Natural killer cell (primary cell): Measurements from ENCODE around the gene FAM32A. TPM values are rescaled to one million over a fixed set of nuclear protein-coding genes. Genes with fewer than 3 reads are reported as not detected.

Experiments
- ATAC-seq, 3 donors: fragments of 150-1000 bp in 2 of 3; fragments of 200-7000 bp in 1 of 3; cut with Tn5 transposase; 1 replicate in 1 of 3; 2 replicates in 2 of 3; pipeline ENCODE4 v1.10.0; 2021; ENCODE audit warnings: mild to moderate bottlenecking in 2 of 3, moderate library complexity in 2 of 3
- DNase-seq, 2 donors: peaks; one replicate each; pipeline versions ENCODE4 v3.0.0 to v3.0.0-alpha.2; 2013 to 2021; ENCODE audit warnings: mixed read lengths in 1 of 2
- H3K27ac ChIP-seq: one replicate; pipeline ENCODE4 v1.5.1; 2013; ENCODE audit warnings: mild to moderate bottlenecking, low read length
- H3K27me3 ChIP-seq: one replicate; pipeline ENCODE4 v1.6.1; 2013; ENCODE audit warnings: low read length; ENCODE audit not compliant: control insufficient read depth, insufficient read depth
- H3K36me3 ChIP-seq: one replicate; pipeline ENCODE4 v1.6.1; 2013; ENCODE audit warnings: low read length; ENCODE audit not compliant: control insufficient read depth, insufficient read depth
- H3K4me1 ChIP-seq: one replicate; pipeline ENCODE4 v1.6.1; 2013; ENCODE audit warnings: low read length; ENCODE audit not compliant: control insufficient read depth, insufficient read depth
- H3K4me3 ChIP-seq: one replicate; pipeline ENCODE4 v1.5.1; 2013; ENCODE audit warnings: low read length
- H3K9me3 ChIP-seq: one replicate; pipeline ENCODE4 v1.6.1; 2013; ENCODE audit warnings: low read length; ENCODE audit not compliant: control insufficient read depth, insufficient read depth
- H3K27ac Mint-ChIP-seq, 2 donors: one replicate each; pipeline ENCODE4 v1.8.0; 2022; ENCODE audit warnings: mild to moderate bottlenecking in 2 of 2, mixed read lengths in 2 of 2, moderate library complexity in 1 of 2
- H3K27me3 Mint-ChIP-seq, 2 donors: one replicate each; pipeline ENCODE4 v1.8.0; 2022; ENCODE audit warnings: low read depth in 2 of 2, mixed read lengths in 2 of 2
- H3K36me3 Mint-ChIP-seq: one replicate; pipeline ENCODE4 v1.8.0; 2022; ENCODE audit warnings: mixed read lengths
- H3K4me1 Mint-ChIP-seq, 2 donors: one replicate each; pipeline ENCODE4 v1.8.0; 2022; ENCODE audit warnings: mixed read lengths in 2 of 2
- H3K4me3 Mint-ChIP-seq: one replicate; pipeline ENCODE4 v1.8.0; 2022; ENCODE audit warnings: mild to moderate bottlenecking, moderate library complexity, mixed read lengths
- H3K9me3 Mint-ChIP-seq, 2 donors: one replicate each; pipeline ENCODE4 v1.8.0; 2022; ENCODE audit warnings: mixed read lengths in 2 of 2
- WGBS: methylation state at CpG from one replicate; pipeline ENCODE4 v1.1.7; 2013; ENCODE audit warnings: missing lambda C conversion rate; ENCODE audit not compliant: insufficient coverage; 5-methylcytosine and 5-hydroxymethylcytosine counted together
- intact Hi-C: fragments of 100-400 bp; cut with micrococcal nuclease; formaldehyde crosslinking; loops from one replicate; pipeline ENCODE4 v1.14.2; 2022
- total RNA-seq, 4 donors: library from RNA; stranded (reverse); fragments of 120-200 nt in 1 of 4; gene quantifications; one replicate each; pipeline versions ENCODE4 v1.2.3 to v1.2.4, GENCODE V29; 2013 to 2022
- TF ChIP-seq, protein P1 (sequence below): fragments of 200-600 bp; IDR thresholded peaks from one replicate; pipeline ENCODE4 v1.8.0; 2022; ENCODE audit warnings: antibody characterized with exemption

Gene FAM32A
- total RNA-seq, 3 donors from 2014 or later (not counting 1 experiment from before 2014, with no cell fraction given), result 46.3 to 69.3 (median 63.3) TPM

DNA sequence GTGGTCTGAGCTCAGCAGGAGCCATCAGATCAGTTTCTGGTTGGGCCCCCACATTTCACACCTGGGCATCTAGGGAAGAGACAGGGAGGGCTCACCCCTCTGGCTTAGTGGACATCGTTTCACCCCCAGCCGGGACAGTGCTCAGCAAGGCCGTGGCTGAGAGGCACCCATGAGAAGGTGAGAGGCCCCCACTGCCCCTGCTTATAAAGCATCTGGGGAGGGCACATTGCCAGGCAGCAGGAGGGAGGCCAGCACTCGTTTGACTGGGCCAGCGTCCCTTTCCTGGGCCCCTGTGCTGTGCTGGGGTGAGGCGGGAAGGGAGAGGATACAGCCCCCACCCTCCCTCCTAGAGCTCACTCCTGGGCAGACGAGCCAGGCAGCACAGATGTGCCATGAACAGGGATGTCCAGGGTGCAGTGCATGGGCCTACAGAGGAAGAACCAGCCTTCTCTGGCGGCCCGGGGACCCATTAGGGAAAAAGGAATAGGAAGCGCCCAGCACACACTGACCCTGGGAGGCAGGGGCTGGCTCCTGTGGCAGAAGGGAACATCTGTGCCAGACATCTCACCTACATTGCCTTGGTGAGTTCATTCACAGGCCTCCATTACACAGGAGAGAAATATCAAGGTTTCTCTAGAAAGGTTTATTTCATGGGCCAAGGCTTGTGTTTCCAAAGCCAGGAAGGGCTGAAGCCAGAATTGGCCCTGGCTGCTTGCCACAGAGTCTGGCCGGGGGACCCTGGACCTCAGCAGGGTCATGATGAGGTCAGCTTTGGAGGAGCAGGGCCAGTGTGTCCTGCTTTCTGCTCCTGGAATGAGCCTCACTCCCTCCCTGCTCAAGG lies 20.2 kb downstream of the FAM32A start:
- Histone ChIP-seq H3K27ac (no peak overlapping the region), H3K27me3 (no peaks in the 10 kb centered on the region), H3K4me1 (no peaks in the 10 kb centered on the region), H3K9me3 (no peaks in the 10 kb centered on the region), H3K36me3 (peaks cover 69% of the 10 kb centered on the region), H3K4me3 (no peak overlapping the region)
- H3K27me3 Mint-ChIP-seq, result no peaks in the 10 kb centered on the region
- TF ChIP-seq, protein P1, sequence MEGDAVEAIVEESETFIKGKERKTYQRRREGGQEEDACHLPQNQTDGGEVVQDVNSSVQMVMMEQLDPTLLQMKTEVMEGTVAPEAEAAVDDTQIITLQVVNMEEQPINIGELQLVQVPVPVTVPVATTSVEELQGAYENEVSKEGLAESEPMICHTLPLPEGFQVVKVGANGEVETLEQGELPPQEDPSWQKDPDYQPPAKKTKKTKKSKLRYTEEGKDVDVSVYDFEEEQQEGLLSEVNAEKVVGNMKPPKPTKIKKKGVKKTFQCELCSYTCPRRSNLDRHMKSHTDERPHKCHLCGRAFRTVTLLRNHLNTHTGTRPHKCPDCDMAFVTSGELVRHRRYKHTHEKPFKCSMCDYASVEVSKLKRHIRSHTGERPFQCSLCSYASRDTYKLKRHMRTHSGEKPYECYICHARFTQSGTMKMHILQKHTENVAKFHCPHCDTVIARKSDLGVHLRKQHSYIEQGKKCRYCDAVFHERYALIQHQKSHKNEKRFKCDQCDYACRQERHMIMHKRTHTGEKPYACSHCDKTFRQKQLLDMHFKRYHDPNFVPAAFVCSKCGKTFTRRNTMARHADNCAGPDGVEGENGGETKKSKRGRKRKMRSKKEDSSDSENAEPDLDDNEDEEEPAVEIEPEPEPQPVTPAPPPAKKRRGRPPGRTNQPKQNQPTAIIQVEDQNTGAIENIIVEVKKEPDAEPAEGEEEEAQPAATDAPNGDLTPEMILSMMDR, result no peak
- intact Hi-C loops, result no loop called here
- ATAC-seq, result no peak
- H3K9me3 Mint-ChIP-seq, result no peaks in the 10 kb centered on the region
- WGBS, result 95% methylated on average over 11 of the region's 11 CpGs
- no peak overlapping the region for H3K4me3 Mint-ChIP-seq
- H3K27ac Mint-ChIP-seq, result no peak overlapping the region
- peaks cover 6 to 30% of the 10 kb centered on the region in 2 donors for H3K4me1 Mint-ChIP-seq
- H3K36me3 Mint-ChIP-seq, result peaks cover 12% of the 10 kb centered on the region
- DNase-seq, result no peak

DNA sequence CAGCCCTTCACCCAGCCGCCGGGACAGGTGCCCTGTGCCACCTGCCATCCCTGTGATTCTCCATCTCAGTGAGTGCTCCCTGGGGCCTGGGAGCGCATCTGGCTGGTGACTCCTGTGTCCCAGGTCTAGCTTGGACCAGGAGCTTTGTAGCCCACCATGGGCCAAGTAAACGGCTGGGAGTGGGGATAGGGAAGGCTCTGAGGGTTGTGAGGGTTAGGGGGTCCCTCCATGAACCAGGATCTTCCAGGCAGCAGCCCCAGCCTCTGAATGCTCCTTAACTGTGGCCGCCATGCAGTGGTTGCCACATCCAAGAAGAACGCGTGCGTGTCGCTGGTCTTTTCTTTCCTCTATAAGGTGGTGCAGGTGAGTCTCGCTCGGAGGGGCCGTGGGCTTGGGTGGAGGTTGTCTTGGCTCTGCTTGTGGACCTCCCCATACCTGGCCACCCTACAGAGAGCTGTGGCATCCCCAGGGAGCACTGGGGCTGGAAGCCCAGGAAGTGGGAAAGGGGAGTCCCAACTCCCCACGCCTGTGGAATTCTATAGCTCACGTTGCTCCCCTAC lies 20.9 kb downstream of the FAM32A start:
- intact Hi-C loops, result no loop called here

DNA sequence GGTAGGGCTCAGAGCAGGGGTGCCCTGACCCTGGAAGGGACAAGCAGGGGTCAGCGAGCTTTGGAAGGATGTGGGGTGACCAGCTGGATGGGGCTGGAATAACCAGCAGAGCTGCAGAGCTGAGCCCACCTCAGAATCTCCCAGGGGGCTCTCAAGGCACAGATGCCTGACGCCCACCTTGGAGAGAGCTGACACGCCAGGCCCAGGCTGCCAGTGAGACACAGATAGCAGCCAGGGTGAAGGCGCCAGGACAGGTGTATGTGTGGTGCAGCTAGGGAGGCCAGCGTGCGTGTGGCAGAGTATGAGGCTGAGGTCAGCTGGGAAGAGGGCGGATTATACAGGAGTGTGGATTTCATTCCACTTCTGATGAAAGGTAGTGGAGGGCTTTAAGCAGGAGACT lies 21.4 kb downstream of the FAM32A start:
- Mint-ChIP-seq H3K36me3 (peaks cover 12% of the 10 kb centered on the region), H3K4me3 (no peak overlapping the region), H3K27me3 (no peaks in the 10 kb centered on the region), H3K9me3 (no peaks in the 10 kb centered on the region), H3K27ac (peak overlapping the region in 1 of 2 donors; percentile 47), H3K4me1 (peaks cover 0 to 18% of the 10 kb centered on the region in 2 donors)
- 97% methylated on average over 7 of the region's 7 CpGs for WGBS
- TF ChIP-seq, protein P1, result no peak
- intact Hi-C loops, result no loop called here
- Histone ChIP-seq H3K4me1 (no peaks in the 10 kb centered on the region), H3K36me3 (peaks cover 73% of the 10 kb centered on the region), H3K4me3 (no peak overlapping the region), H3K9me3 (no peaks in the 10 kb centered on the region), H3K27ac (no peak overlapping the region), H3K27me3 (no peaks in the 10 kb centered on the region)
- DNase-seq, result no peak
- ATAC-seq, result no peak

More for the DNA sequence above, 20.9 kb downstream of the FAM32A start:
- H3K4me3 ChIP-seq, result no peak overlapping the region
- no peaks in the 10 kb centered on the region for H3K9me3 ChIP-seq
- H3K36me3 Mint-ChIP-seq, result peaks cover 12% of the 10 kb centered on the region
- no peak overlapping the region for H3K4me3 Mint-ChIP-seq
- DNase-seq (no peak), ATAC-seq (no peak)
- H3K4me1 ChIP-seq, result no peaks in the 10 kb centered on the region
- H3K9me3 Mint-ChIP-seq, result no peaks in the 10 kb centered on the region
- TF ChIP-seq, protein P1, result no peak
- H3K27me3 Mint-ChIP-seq, result no peaks in the 10 kb centered on the region
- H3K27ac Mint-ChIP-seq, result no peak overlapping the region
- H3K4me1 Mint-ChIP-seq, result peaks cover 0 to 23% of the 10 kb centered on the region in 2 donors
- H3K36me3 ChIP-seq, result peaks cover 72% of the 10 kb centered on the region
- H3K27me3 ChIP-seq, result no peaks in the 10 kb centered on the region
- H3K27ac ChIP-seq, result no peak overlapping the region
- WGBS, result 97% methylated on average over 14 of the region's 14 CpGs
